Hepatocyte (in vitro differentiated cells): ENCODE data around the gene CTNNA2. TPM values are rescaled to one million over a fixed set of nuclear protein-coding genes. Genes with fewer than 3 reads are reported as not detected.

Source experiments
- DNase-seq: peaks from one replicate; pipeline ENCODE4 v3.0.0-alpha.2; 2016; ENCODE audit warnings: low spot score
- H2AFZ ChIP-seq: fragments of 200-600 bp; sonication (generic); 2 replicates; pipeline ENCODE4 v1.6.0; 2016; ENCODE audit warnings: antibody characterized with exemption, mild to moderate bottlenecking
- H3K27ac ChIP-seq: fragments of 200-600 bp; sonication (generic); 2 replicates; pipeline ENCODE4 v1.5.1; 2016; ENCODE audit warnings: mild to moderate bottlenecking
- H3K27me3 ChIP-seq: fragments of 200-600 bp; sonication (generic); 2 replicates; pipeline ENCODE4 v1.6.1; 2016
- H3K36me3 ChIP-seq: fragments of 200-600 bp; sonication (generic); replicated peaks from 2 replicates; pipeline ENCODE4 v1.5.1; 2016; ENCODE audit warnings: low read depth; ENCODE audit not compliant: insufficient read depth
- H3K4me1 ChIP-seq: fragments of 200-600 bp; sonication (generic); 2 replicates; pipeline ENCODE4 v1.5.1; 2016; ENCODE audit warnings: mild to moderate bottlenecking, moderate library complexity; ENCODE audit not compliant: insufficient read depth
- H3K4me2 ChIP-seq: fragments of 200-600 bp; sonication (generic); 2 replicates; pipeline ENCODE4 v1.6.0; 2016
- H3K4me3 ChIP-seq: fragments of 200-600 bp; sonication (generic); 2 replicates; pipeline ENCODE4 v1.5.1; 2016; ENCODE audit warnings: mild to moderate bottlenecking
- H3K79me2 ChIP-seq: fragments of 200-600 bp; sonication (generic); 2 replicates; pipeline ENCODE4 v1.6.0; 2017; ENCODE audit warnings: mild to moderate bottlenecking
- H3K9me2 ChIP-seq: fragments of 200-600 bp; sonication (generic); replicated peaks from 2 replicates; pipeline ENCODE4 v1.6.0; 2017; ENCODE audit warnings: mild to moderate bottlenecking; ENCODE audit not compliant: insufficient read depth
- H3K9me3 ChIP-seq: fragments of 200-600 bp; sonication (generic); 2 replicates; pipeline ENCODE4 v1.5.1; 2016; ENCODE audit warnings: low read depth, mild to moderate bottlenecking
- H4K20me1 ChIP-seq: fragments of 200-600 bp; sonication (generic); 2 replicates; pipeline ENCODE4 v1.6.0; 2016; ENCODE audit warnings: mild to moderate bottlenecking; ENCODE audit not compliant: insufficient read depth, poor library complexity, severe bottlenecking
- CTCF ChIP-seq: fragments of 200-600 bp; sonication (generic); IDR thresholded peaks from 2 replicates; pipeline ENCODE4 v1.5.1; 2016; ENCODE audit warnings: antibody characterized with exemption, mild to moderate bottlenecking; ENCODE audit not compliant: poor library complexity
- EZH2 ChIP-seq: fragments of 200-600 bp; sonication (generic); IDR thresholded peaks from 2 replicates; pipeline ENCODE4 v1.6.1; 2016; ENCODE audit warnings: antibody characterized with exemption, mild to moderate bottlenecking, borderline replicate concordance
- EZH2phosphoT487 ChIP-seq: fragments of 200-600 bp; sonication (generic); IDR thresholded peaks from one replicate; pipeline ENCODE4 v1.6.1; 2018; ENCODE audit warnings: antibody characterized with exemption, mild to moderate bottlenecking, low read depth, moderate library complexity; ENCODE audit not compliant: unreplicated experiment, severe bottlenecking
- WGBS: methylation state at CpG from one replicate; pipeline ENCODE4 v1.1.6; 2016; ENCODE audit warnings: low lambda C conversion rate; ENCODE audit errors: missing lambda C conversion rate; 5-methylcytosine and 5-hydroxymethylcytosine counted together
- polyA plus RNA-seq: library from polyadenylated mRNA; unstranded; fragments of >200 nt; fragmentation: Nextera tagmentation; extraction: Ambion mirVana; gene quantifications from 2 replicates; pipeline ENCODE4 v1.2.1, GENCODE V29; 2016
- total RNA-seq: library from RNA; depleted of rRNA; stranded (reverse); fragments of >200 nt; gene quantifications from 2 replicates; pipeline ENCODE4 v1.2.3, GENCODE V29; 2014

CTNNA2 gene
- total and polyA plus RNA-seq, 2 experiments from 2014 or later = 0.79 to 4.4 TPM

GRCh38 chr2:79513711-79514110 lies 860 bp downstream of the CTNNA2 start:
- H3K4me2 ChIP-seq = no peak overlapping the region
- H3K4me1 ChIP-seq = no peaks in the 10 kb centered on the region
- no peak overlapping the region for H3K27ac ChIP-seq
- no peaks in the 10 kb centered on the region for H3K79me2 ChIP-seq
- H3K27me3 ChIP-seq = peaks cover 34% of the 10 kb centered on the region
- DNase-seq = no peak
- no peaks in the 10 kb centered on the region for H3K36me3 ChIP-seq
- no peaks in the 10 kb centered on the region for H3K9me3 ChIP-seq
- WGBS = 52% methylated on average over 4 of the region's 4 CpGs
- TF ChIP-seq CTCF = no peak
- TF ChIP-seq EZH2phosphoT487 = no peak
- no peak for TF ChIP-seq EZH2
- H4K20me1 ChIP-seq = no peaks in the 10 kb centered on the region
- no peak overlapping the region for H3K4me3 ChIP-seq
- H3K9me2 ChIP-seq = no peaks in the 10 kb centered on the region
- no peak overlapping the region for H2AFZ ChIP-seq

- no peaks in the 10 kb centered on the region for H4K20me1 ChIP-seq
- TF ChIP-seq EZH2phosphoT487 (no peak), EZH2 (no peak), CTCF (no peak)
- H3K27me3 ChIP-seq = no peaks in the 10 kb centered on the region
- H3K9me3 ChIP-seq = no peaks in the 10 kb centered on the region
- H3K4me3 ChIP-seq = no peak overlapping the region
- H3K9me2 ChIP-seq = no peaks in the 10 kb centered on the region
- no peaks in the 10 kb centered on the region for H3K4me1 ChIP-seq
- H2AFZ ChIP-seq = no peak overlapping the region
- H3K27ac ChIP-seq = no peak overlapping the region
- no peak overlapping the region for H3K4me2 ChIP-seq
- 74% methylated on average over 3 of the region's 3 CpGs for WGBS
- no peaks in the 10 kb centered on the region for H3K36me3 ChIP-seq
- H3K79me2 ChIP-seq = no peaks in the 10 kb centered on the region
- DNase-seq = no peak
Measured at GRCh38 chr2:79529636-79530035, 16.8 kb downstream of the CTNNA2 start.

- Histone ChIP-seq H3K79me2 (no peaks in the 10 kb centered on the region), H3K4me1 (no peaks in the 10 kb centered on the region), H3K9me3 (no peaks in the 10 kb centered on the region), H4K20me1 (no peaks in the 10 kb centered on the region), H3K9me2 (no peaks in the 10 kb centered on the region), H3K4me2 (no peak overlapping the region), H3K27ac (no peak overlapping the region), H3K36me3 (no peaks in the 10 kb centered on the region), H2AFZ (no peak overlapping the region), H3K27me3 (no peaks in the 10 kb centered on the region), H3K4me3 (no peak overlapping the region)
- WGBS = 7% methylated on average over 1 of the region's 1 CpG
- TF ChIP-seq CTCF = peak; percentile 45
- no peak for TF ChIP-seq EZH2phosphoT487
- DNase-seq = peak; percentile 48
Measured at GRCh38 chr2:79530443-79530842, 17.6 kb downstream of the CTNNA2 start.

GRCh38 chr2:79547568-79547967 lies 34.7 kb downstream of the CTNNA2 start:
- TF ChIP-seq EZH2 (no peak), CTCF (no peak)

More at GRCh38 chr2:79547568-79547967, 34.7 kb downstream of the CTNNA2 start:
- Histone ChIP-seq H2AFZ (no peak overlapping the region), H3K4me2 (no peak overlapping the region), H4K20me1 (no peaks in the 10 kb centered on the region), H3K9me3 (no peaks in the 10 kb centered on the region), H3K79me2 (no peaks in the 10 kb centered on the region), H3K4me3 (no peak overlapping the region), H3K4me1 (no peaks in the 10 kb centered on the region), H3K27ac (no peak overlapping the region), H3K36me3 (no peaks in the 10 kb centered on the region), H3K27me3 (no peaks in the 10 kb centered on the region), H3K9me2 (no peaks in the 10 kb centered on the region)
- no peak for DNase-seq
- WGBS = 70% methylated on average over 2 of the region's 2 CpGs
